ENCODE results near the gene APBB1IP.

APBB1IP gene

DNA sequence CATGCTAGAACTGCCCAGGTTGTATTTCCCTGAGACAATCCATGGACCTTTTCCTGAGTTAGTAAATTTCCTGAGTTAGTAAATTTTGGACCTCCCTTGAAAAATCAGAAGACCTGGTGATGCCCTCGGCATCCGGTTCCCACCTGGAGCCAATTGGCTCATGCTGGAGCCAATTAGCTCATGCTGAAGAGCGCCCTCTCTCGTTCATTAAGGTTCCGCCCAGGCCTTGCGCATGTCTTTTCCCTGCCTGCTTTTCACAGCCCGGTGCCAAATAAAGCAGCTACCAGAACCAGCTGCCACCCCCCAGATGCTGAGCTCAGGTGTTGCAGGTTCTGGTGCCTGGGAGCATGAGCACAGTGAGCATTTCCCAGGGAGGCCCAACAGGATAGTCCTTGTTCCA, 96.2 kb downstream of the APBB1IP start:
- no peak for DNase-seq (ENCODE audit: low read depth in 1 of 2, low spot score in 1 of 2)
- in situ Hi-C loops (cut with HindIII; ENCODE audit: low pct_unique_long_range_greater_than_20kb, low sequenced_read_pairs), result no loop called here
- no peak for TF ChIP-seq JUND (IDR thresholded peaks at IDR 0.05; ENCODE audit: low read depth)

GRCh38 chr10:26540601-26541000, 102.5 kb downstream of the APBB1IP start:
- TF ChIP-seq JUND (IDR thresholded peaks at IDR 0.05; ENCODE audit: low read depth), result no peak
- DNase-seq (ENCODE audit: low read depth in 1 of 2, low spot score in 1 of 2), result no peak
- in situ Hi-C loops (cut with HindIII; ENCODE audit: low pct_unique_long_range_greater_than_20kb, low sequenced_read_pairs), result no loop called here

- in situ Hi-C loops (cut with HindIII; ENCODE audit: low pct_unique_long_range_greater_than_20kb, low sequenced_read_pairs), result no loop called here
- no peak for DNase-seq (ENCODE audit: low read depth in 1 of 2, low spot score in 1 of 2)
- TF ChIP-seq JUND (IDR thresholded peaks at IDR 0.05; ENCODE audit: low read depth), result no peak
Measured at GRCh38 chr10:26543567-26544306, 105.6 kb downstream of the APBB1IP start.

- DNase-seq (ENCODE audit: low read depth in 1 of 2, low spot score in 1 of 2), result no peak
- in situ Hi-C loops (cut with HindIII; ENCODE audit: low pct_unique_long_range_greater_than_20kb, low sequenced_read_pairs), result no loop called here
- TF ChIP-seq JUND (IDR thresholded peaks at IDR 0.05; ENCODE audit: low read depth), result no peak
Measured at GRCh38 chr10:26544932-26545331, 106.8 kb downstream of the APBB1IP start.

DNA sequence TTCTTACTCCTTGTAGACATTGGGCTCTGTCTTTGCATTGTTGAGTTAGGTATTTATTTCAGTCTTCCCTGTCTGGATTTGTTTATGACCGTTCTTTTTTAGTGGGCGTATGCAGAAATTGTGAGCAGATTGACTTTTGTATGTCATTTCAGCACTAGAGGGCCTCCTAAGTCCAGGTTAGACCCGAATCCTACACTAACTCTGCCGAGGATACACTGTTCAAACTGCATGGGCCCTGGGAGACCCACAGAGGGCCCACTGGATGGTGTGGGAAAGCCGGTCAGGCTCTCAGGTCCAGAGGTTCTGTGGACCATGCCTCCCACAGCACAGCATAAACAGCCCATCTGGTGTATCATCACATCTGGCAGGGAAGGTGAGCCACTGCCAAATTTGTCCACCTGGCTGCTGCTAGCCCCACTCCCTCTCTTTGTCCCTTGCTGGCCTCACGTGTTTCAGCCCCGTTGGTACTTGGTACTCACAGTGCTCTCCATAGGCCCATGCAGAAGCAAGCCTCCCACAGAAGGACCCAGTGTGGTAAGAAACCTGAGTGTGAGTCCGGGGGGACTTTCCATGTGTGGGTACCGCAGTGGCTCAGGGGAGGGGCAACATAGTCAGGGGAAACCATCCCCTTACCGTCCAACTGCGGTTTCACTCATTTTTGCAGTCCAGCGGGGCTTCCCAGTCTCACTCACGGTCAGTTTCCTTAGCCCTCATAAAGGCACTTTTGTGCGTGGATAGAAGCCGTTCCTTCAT, 112.8 kb downstream of the APBB1IP start:
- DNase-seq (ENCODE audit: low read depth in 1 of 2, low spot score in 1 of 2), result peak in 1 of 2 experiments; percentile 31
- in situ Hi-C loops (cut with HindIII; ENCODE audit: low pct_unique_long_range_greater_than_20kb, low sequenced_read_pairs), result no loop called here
- TF ChIP-seq JUND (IDR thresholded peaks at IDR 0.05; ENCODE audit: low read depth), result no peak

DNA sequence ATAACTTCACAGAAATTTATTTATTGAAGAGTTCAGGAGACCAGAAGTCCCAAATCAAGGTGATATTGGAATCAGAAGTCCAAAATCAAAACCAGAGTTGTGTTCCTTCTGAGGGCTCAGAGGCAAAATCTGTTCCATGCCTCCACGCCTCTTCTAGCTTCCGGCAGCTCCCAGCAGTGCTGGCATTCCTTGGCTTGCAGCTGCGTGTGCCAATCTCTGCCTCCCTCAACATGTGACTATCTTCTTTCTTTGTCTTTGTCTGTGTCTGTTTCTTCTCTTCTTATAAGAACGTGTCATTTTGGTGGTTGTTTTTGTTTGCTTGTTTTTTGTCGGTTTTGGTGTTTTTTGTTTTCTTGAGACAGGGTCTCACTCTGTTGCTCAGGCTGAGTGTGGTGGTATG, 116.1 kb downstream of the APBB1IP start:
- no peak for DNase-seq (ENCODE audit: low read depth in 1 of 2, low spot score in 1 of 2)
- in situ Hi-C loops (cut with HindIII; ENCODE audit: low pct_unique_long_range_greater_than_20kb, low sequenced_read_pairs), result no loop called here
- TF ChIP-seq JUND (IDR thresholded peaks at IDR 0.05; ENCODE audit: low read depth), result no peak

- in situ Hi-C loops (cut with HindIII; ENCODE audit: low pct_unique_long_range_greater_than_20kb, low sequenced_read_pairs), result no loop called here
- TF ChIP-seq JUND (IDR thresholded peaks at IDR 0.05; ENCODE audit: low read depth), result no peak
- DNase-seq (ENCODE audit: low read depth in 1 of 2, low spot score in 1 of 2), result peak in 1 of 2 experiments; percentile 50
Measured at GRCh38 chr10:26555719-26556368, 117.7 kb downstream of the APBB1IP start.

GRCh38 chr10:26556748-26557640, 118.9 kb downstream of the APBB1IP start:
- in situ Hi-C loops (cut with HindIII; ENCODE audit: low pct_unique_long_range_greater_than_20kb, low sequenced_read_pairs), result no loop called here
- no peak for TF ChIP-seq JUND (IDR thresholded peaks at IDR 0.05; ENCODE audit: low read depth)
- peak; percentile 65 to 73 for DNase-seq (ENCODE audit: low read depth in 1 of 2, low spot score in 1 of 2)

GRCh38 chr10:26557641-26558014, 119.5 kb downstream of the APBB1IP start:
- no peak for DNase-seq (ENCODE audit: low read depth in 1 of 2, low spot score in 1 of 2)
- in situ Hi-C loops (cut with HindIII; ENCODE audit: low pct_unique_long_range_greater_than_20kb, low sequenced_read_pairs), result no loop called here
- no peak for TF ChIP-seq JUND (IDR thresholded peaks at IDR 0.05; ENCODE audit: low read depth)

DNA sequence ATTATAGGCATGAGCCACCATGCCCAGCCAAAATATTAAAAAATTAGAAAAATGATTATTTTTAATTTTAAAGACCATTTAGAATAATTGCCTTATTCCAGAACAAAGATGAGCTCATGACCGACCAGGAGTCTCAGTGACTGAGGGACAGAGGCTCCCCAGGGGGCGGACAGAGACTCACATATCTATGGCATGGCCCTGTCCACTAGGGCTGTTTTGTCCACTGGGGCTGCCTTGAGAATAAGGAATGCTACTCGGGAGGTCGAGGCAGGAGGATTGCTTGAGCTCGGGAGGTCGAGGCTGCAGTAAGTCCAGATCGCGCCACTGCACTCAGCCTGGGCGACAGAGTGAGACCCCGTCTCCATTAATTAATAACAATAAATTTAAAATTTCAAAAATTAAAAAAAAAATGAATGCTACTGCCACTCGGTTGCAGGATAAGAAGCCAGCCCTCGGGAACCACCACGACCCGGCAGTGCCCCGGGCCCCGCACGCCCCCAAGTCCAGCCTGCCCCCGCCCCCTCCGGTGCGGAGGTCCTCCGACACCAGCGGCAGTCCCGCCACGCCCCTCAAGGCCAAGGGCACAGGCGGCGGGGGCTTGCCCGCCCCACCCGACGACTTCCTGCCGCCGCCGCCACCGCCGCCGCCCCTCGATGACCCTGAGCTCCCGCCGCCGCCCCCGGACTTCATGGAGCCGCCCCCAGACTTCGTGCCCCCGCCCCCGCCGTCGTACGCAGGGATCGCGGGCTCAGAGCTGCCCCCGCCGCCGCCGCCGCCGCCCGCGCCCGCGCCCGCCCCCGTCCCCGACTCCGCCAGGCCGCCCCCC, 128.6 kb downstream of the APBB1IP start:
- DNase-seq (ENCODE audit: low read depth in 1 of 2, low spot score in 1 of 2), result no peak

GRCh38 chr10:26567351-26567721, 129.2 kb downstream of the APBB1IP start:
- no peak for DNase-seq (ENCODE audit: low read depth in 1 of 2, low spot score in 1 of 2)
- TF ChIP-seq JUND (IDR thresholded peaks at IDR 0.05; ENCODE audit: low read depth), result no peak
- in situ Hi-C loops (cut with HindIII; ENCODE audit: low pct_unique_long_range_greater_than_20kb, low sequenced_read_pairs), result no loop called here

More for the DNA sequence above, 128.6 kb downstream of the APBB1IP start:
- TF ChIP-seq JUND (IDR thresholded peaks at IDR 0.05; ENCODE audit: low read depth), result no peak
- in situ Hi-C loops (cut with HindIII; ENCODE audit: low pct_unique_long_range_greater_than_20kb, low sequenced_read_pairs), result no loop called here
